ENCODE data around the gene SNTA1.

The SNTA1 gene

DNA sequence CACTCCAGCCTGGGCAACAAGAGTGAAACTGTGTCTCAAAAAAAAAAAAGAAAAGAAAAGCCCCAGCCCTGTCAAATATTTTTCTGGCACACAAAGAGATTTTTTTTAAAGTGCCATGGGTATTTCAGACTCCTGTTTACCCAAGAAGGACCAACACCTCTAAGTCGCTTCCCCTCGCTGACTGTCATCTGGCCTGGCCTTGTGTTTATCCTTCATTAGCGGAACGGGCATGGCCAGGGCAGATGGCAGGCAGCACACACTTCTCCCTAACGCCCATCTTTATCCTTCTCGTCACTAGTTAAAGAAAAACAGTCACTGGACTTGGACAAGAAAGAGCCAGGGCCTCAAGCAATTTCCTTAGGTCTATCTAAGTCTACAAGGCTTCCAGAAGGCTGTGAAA lies 39.0 kb upstream of the SNTA1 start:
- no peak for DNase-seq (ENCODE audit: low spot score)
- TF ChIP-seq, protein P1, sequence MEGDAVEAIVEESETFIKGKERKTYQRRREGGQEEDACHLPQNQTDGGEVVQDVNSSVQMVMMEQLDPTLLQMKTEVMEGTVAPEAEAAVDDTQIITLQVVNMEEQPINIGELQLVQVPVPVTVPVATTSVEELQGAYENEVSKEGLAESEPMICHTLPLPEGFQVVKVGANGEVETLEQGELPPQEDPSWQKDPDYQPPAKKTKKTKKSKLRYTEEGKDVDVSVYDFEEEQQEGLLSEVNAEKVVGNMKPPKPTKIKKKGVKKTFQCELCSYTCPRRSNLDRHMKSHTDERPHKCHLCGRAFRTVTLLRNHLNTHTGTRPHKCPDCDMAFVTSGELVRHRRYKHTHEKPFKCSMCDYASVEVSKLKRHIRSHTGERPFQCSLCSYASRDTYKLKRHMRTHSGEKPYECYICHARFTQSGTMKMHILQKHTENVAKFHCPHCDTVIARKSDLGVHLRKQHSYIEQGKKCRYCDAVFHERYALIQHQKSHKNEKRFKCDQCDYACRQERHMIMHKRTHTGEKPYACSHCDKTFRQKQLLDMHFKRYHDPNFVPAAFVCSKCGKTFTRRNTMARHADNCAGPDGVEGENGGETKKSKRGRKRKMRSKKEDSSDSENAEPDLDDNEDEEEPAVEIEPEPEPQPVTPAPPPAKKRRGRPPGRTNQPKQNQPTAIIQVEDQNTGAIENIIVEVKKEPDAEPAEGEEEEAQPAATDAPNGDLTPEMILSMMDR (IDR thresholded peaks at IDR 0.05; ENCODE audit: extremely low read depth, missing control alignments) = no peak

DNA sequence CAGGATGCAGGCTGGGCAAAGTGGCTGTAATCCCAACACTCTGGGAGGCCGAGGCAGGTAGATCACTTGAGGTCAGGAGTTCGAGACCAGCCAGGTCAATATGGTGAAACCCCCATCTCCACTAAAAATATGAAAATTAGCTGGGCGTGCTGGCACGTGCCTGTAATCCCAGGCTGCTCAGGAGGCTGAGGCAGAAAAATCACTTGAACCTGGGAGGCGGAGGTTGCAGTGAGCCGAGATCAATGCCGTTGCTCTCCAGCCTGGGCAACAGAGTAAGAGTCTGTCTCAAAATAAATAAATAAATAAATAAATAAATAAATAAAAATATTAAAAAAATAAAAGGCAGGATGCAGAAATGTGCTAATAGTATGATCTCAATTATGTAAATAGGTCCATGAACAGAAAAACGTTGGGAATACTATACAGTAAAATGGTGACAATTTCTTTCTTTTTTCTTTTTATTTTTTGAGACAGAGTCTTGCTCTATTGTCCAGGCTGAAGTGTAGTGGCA lies 37.9 kb upstream of the SNTA1 start:
- TF ChIP-seq, protein P1 (IDR thresholded peaks at IDR 0.05; ENCODE audit: extremely low read depth, missing control alignments) = no peak

DNA sequence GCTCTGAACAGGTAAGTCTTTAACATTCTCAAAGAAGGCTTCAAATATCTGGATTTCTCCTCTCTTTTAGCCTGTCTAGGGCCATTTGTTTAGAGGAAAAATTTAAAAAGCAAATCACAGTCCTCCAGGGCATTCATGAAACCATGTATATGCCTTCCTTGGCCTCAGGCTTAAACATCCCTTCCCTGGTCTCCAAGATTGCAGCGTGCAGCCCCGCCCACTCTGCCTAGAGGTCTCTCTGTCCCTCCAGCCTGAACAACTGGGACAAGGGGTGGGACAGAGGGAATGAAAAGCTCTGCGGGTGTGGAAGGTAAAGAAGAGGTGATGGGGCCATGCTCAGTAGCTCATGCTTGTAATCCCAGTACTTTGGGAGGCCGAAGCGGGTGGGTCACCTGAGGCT lies 36.5 kb upstream of the SNTA1 start:
- DNase-seq (ENCODE audit: low spot score) = no peak
- TF ChIP-seq, protein P1 (IDR thresholded peaks at IDR 0.05; ENCODE audit: extremely low read depth, missing control alignments) = no peak

More for the DNA sequence above, 37.9 kb upstream of the SNTA1 start:
- DNase-seq (ENCODE audit: low spot score) = no peak

DNA sequence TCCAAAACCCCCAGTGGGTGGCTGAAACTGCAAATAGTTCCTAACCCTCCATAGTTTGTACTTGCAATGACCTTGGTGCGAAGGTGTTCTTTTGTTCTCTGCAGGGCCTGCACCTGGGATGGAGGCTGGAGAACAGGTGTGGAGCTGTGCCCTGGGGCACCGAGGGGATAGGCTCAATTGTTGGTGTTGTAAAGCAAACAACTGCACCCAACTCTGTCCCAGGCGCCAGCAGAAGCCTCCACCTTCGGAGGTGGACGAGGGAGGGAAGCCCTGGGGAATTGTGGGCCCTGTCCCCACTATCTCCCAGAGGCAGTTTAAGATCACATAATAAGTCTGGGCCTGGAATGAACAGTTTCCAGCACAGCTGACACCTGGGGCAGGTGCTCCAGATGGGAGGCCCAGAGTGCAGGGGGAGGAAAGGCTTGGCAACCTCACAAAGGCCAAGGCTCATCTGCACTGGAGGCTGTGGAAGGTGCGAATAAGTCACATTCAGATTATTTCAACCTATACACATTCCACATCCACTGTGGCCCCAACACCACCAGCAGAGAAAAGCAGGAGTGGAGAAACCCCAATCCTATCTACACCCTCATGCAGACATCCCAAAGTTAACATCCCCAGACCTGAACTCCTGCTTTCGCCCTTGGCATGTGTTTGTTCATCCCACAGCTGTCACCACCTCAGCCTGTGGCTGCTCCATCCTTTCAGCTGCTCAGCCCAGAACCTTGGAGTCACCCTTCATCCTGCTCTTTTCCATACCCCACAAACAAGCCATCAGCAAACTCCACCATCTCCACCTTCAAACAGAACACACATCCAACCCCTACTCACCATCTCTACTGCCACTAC lies 34.0 kb upstream of the SNTA1 start:
- DNase-seq (ENCODE audit: low spot score) = no peak
- TF ChIP-seq, protein P1 (IDR thresholded peaks at IDR 0.05; ENCODE audit: extremely low read depth, missing control alignments) = no peak

DNA sequence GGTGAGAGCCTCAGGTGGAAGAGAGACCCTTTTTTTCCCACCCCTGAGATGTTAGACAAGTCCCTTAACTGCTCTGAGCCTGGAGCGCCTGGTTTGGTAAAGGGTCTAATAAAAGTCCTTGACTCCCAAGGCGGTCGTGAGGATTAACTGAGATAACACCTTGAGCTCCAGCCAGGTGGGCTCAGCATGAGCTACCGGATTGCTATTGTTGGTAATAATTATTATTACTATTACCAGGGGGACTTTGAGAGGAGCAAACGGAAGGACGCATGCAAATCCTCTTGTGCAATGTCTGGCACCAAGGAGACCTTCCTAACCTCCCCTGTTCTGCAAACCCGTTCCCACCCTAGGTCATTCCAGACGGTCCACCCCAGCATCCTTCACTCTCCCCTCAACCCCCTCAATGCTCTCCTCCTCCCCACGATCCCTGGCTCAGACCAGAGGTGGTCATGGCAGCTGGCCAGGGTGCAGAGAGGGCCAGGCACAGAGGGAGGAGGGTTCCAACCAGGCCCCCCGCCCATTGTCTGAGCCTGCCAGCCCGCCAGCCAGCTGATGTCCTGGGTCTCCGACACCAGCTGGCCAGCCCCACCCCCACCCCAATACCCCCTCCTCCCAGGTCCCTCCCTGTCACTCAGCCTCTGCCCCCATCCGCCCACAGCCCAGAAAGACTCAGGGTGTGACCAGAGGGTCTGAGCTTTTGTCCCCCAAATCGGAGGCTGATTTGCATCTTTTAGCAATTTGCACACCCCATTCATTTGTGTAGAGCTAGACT lies 32.0 kb upstream of the SNTA1 start:
- no peak for DNase-seq (ENCODE audit: low spot score)
- TF ChIP-seq, protein P1 (IDR thresholded peaks at IDR 0.05; ENCODE audit: extremely low read depth, missing control alignments) = no peak

DNA sequence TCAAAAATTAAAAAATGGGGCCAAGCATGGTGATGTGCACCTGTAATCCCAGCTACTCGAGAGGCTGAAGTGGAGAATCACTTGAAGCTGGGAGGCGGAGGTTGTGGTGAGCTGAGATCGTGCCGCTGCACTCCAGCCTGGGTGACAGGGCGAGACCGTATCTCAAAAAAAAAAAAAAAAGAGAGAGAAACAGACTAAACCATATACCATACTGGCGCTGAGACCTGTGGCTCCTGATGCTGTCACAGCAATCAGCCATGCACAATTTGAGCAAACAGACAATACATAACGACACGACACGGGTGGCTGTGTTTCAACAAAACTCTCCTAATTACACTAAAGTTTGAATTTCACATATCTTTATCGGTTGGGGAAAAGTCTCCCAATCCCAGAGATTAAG lies 31.4 kb upstream of the SNTA1 start:
- DNase-seq (ENCODE audit: low spot score) = no peak
- TF ChIP-seq, protein P1 (IDR thresholded peaks at IDR 0.05; ENCODE audit: extremely low read depth, missing control alignments) = no peak

Measured in GM20000 (cell line).